Activated T-cell treated with anti-CD3 and anti-CD28 coated beads, Interleukin-2, amount 50 U/mL, for 48 hours (primary cell): ENCODE data around the gene MT3.
A peak's percentile ranks its signal among the peaks of the same experiment; 100 is the strongest.

Source experiments
- DNase-seq, 2 experiments: peaks; one replicate each; pipeline ENCODE4 v3.0.0-alpha.2; 2020

Gene MT3

GRCh38 chr16:56631832-56632155 lies 42.5 kb downstream of the MT3 start:
- no peak for DNase-seq

GRCh38 chr16:56632156-56632847 lies 43.0 kb downstream of the MT3 start, which contains the start of gene MT1M:
MT1M (plus strand) TSS chr16:56632659; CDS start chr16:56632732, 73 bp downstream.
- no peak for DNase-seq

- DNase-seq = no peak
Observed at GRCh38 chr16:56632848-56633365, 43.6 kb downstream of the MT3 start.

- no peak for DNase-seq
Observed at GRCh38 chr16:56633535-56633934, 44.2 kb downstream of the MT3 start.

GRCh38 chr16:56634715-56635440 lies 45.5 kb downstream of the MT3 start:
- no peak for DNase-seq

- no peak for DNase-seq
Observed at GRCh38 chr16:56635441-56635967, 46.2 kb downstream of the MT3 start.

- DNase-seq = no peak
Observed at GRCh38 chr16:56636616-56637413, 47.5 kb downstream of the MT3 start.

- peak; percentile 40 to 45 for DNase-seq
Observed at GRCh38 chr16:56637814-56638750, 48.8 kb downstream of the MT3 start, which contains the start of gene MT1A. MT1A (plus strand) TSS chr16:56638666; CDS start chr16:56638739, 73 bp downstream.

GRCh38 chr16:56639045-56639444 lies 49.7 kb downstream of the MT3 start:
- no peak for DNase-seq

GRCh38 chr16:56640076-56640475 lies 50.7 kb downstream of the MT3 start:
- no peak for DNase-seq
